ENCODE results near the gene ZNF385A.

- TF ChIP-seq, protein P1, sequence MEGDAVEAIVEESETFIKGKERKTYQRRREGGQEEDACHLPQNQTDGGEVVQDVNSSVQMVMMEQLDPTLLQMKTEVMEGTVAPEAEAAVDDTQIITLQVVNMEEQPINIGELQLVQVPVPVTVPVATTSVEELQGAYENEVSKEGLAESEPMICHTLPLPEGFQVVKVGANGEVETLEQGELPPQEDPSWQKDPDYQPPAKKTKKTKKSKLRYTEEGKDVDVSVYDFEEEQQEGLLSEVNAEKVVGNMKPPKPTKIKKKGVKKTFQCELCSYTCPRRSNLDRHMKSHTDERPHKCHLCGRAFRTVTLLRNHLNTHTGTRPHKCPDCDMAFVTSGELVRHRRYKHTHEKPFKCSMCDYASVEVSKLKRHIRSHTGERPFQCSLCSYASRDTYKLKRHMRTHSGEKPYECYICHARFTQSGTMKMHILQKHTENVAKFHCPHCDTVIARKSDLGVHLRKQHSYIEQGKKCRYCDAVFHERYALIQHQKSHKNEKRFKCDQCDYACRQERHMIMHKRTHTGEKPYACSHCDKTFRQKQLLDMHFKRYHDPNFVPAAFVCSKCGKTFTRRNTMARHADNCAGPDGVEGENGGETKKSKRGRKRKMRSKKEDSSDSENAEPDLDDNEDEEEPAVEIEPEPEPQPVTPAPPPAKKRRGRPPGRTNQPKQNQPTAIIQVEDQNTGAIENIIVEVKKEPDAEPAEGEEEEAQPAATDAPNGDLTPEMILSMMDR (CRISPR knock-in tag; IDR thresholded peaks at IDR 0.05), result no peak
- TF ChIP-seq ZKSCAN8 (CRISPR knock-in tag; IDR thresholded peaks at IDR 0.05; ENCODE audit: borderline replicate concordance) (no peak), HOXA7 (CRISPR knock-in tag; IDR thresholded peaks at IDR 0.05) (no peak), HNRNPK (IDR thresholded peaks at IDR 0.05; ENCODE audit: low read depth, low read length, poor library complexity, severe bottlenecking) (no peak), MAFK (conservative IDR thresholded peaks at IDR 0.05 in 1 of 2, IDR thresholded peaks at IDR 0.05 in 1 of 2; ENCODE audit: low read length in 2 of 2) (no peak), ZNF431 (CRISPR knock-in tag; IDR thresholded peaks at IDR 0.05; ENCODE audit: borderline replicate concordance, low read depth) (no peak), TCF7L2 (IDR thresholded peaks at IDR 0.05; ENCODE audit: low read depth, low read length) (no peak)
Measured at GRCh38 chr12:54413284-54414190, 29.0 kb upstream of the ZNF385A start.

All from HepG2 (cell line).